ENCODE data around the gene CSRP1. TPM values are rescaled to one million over a fixed set of nuclear protein-coding genes. Genes with fewer than 3 reads are reported as not detected.
A peak's percentile ranks its signal among the peaks of the same experiment; 100 is the strongest.

CSRP1 gene
- total and polyA plus RNA-seq, 9 of the 15 experiments (the other 6 are each of a cell fraction or from before 2014, with no cell fraction given): 6.8 to 39.4 (median 23.7) TPM

DNA sequence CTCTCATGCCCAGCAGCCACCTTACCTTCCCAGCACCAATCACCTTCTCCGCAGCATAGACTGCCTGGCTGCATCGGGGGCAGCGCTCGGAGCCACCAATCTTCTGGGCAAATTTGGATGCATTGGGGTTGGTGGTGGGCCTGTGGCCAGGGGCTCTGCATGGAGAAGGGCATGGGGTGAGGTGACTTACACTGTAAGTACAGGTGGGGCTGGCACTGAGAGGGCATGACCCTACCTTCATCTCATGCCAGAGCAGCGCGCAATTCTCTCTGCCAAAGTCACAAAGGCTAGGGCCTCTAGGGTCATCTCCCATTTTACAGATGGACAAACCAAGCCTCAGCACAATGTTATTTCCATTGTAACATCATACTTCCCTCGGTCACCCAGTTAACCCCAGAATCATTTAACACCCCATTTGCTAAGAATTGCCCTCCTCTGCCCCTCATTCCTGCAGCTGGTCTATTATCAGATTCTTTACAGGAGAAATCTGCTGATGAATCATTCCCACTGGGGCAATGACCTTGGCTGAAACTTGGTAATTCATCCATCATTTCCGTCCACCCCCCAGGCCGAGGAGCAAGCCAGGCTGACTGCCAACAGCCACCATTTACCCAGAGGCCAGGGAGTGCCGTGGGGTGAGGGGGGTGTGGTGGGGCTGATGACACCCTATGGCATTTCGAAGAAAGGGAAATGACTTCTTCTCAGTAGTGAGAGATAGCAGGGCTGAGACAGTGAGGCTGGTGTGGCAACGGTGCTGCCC is 17.9 kb downstream of the CSRP1 start (continued):
- TF ChIP-seq, protein P1, sequence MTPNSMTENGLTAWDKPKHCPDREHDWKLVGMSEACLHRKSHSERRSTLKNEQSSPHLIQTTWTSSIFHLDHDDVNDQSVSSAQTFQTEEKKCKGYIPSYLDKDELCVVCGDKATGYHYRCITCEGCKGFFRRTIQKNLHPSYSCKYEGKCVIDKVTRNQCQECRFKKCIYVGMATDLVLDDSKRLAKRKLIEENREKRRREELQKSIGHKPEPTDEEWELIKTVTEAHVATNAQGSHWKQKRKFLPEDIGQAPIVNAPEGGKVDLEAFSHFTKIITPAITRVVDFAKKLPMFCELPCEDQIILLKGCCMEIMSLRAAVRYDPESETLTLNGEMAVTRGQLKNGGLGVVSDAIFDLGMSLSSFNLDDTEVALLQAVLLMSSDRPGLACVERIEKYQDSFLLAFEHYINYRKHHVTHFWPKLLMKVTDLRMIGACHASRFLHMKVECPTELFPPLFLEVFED (CRISPR knock-in tag; conservative IDR thresholded peaks at IDR 0.05): no peak
- TF ChIP-seq, protein P2, sequence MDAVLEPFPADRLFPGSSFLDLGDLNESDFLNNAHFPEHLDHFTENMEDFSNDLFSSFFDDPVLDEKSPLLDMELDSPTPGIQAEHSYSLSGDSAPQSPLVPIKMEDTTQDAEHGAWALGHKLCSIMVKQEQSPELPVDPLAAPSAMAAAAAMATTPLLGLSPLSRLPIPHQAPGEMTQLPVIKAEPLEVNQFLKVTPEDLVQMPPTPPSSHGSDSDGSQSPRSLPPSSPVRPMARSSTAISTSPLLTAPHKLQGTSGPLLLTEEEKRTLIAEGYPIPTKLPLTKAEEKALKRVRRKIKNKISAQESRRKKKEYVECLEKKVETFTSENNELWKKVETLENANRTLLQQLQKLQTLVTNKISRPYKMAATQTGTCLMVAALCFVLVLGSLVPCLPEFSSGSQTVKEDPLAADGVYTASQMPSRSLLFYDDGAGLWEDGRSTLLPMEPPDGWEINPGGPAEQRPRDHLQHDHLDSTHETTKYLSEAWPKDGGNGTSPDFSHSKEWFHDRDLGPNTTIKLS (IDR thresholded peaks at IDR 0.05; ENCODE audit: borderline replicate concordance, low read depth): no peak
- no peak for TF ChIP-seq KLF16 (IDR thresholded peaks at IDR 0.05)
- TF ChIP-seq RBM34 (IDR thresholded peaks at IDR 0.05; ENCODE audit: borderline replicate concordance, insufficient read depth, low read length): no peak
- no peak for TF ChIP-seq TFAM (CRISPR knock-in tag; conservative IDR thresholded peaks at IDR 0.05)
- 0 out of 2 replicates have a peak, but pooled peaks have one; percentile 11 for TF ChIP-seq JUND (IDR thresholded peaks at IDR 0.05; ENCODE audit: borderline replicate concordance, low read depth, low read length)
- no peak for TF ChIP-seq JUND (tag; IDR thresholded peaks at IDR 0.05; ENCODE audit: borderline replicate concordance, low read depth, low read length)
- no peak for TF ChIP-seq YY1 (IDR thresholded peaks at IDR 0.05; ENCODE audit: borderline replicate concordance in 1 of 3, control insufficient read depth in 1 of 3, extremely low read depth in 1 of 3, insufficient read depth in 3 of 3, insufficient read length in 1 of 3, insufficient replicate concordance in 2 of 3, low read depth in 1 of 3, low read length in 2 of 3)
- TF ChIP-seq HMBOX1 (IDR thresholded peaks at IDR 0.05): no peak
- TF ChIP-seq, protein P3, sequence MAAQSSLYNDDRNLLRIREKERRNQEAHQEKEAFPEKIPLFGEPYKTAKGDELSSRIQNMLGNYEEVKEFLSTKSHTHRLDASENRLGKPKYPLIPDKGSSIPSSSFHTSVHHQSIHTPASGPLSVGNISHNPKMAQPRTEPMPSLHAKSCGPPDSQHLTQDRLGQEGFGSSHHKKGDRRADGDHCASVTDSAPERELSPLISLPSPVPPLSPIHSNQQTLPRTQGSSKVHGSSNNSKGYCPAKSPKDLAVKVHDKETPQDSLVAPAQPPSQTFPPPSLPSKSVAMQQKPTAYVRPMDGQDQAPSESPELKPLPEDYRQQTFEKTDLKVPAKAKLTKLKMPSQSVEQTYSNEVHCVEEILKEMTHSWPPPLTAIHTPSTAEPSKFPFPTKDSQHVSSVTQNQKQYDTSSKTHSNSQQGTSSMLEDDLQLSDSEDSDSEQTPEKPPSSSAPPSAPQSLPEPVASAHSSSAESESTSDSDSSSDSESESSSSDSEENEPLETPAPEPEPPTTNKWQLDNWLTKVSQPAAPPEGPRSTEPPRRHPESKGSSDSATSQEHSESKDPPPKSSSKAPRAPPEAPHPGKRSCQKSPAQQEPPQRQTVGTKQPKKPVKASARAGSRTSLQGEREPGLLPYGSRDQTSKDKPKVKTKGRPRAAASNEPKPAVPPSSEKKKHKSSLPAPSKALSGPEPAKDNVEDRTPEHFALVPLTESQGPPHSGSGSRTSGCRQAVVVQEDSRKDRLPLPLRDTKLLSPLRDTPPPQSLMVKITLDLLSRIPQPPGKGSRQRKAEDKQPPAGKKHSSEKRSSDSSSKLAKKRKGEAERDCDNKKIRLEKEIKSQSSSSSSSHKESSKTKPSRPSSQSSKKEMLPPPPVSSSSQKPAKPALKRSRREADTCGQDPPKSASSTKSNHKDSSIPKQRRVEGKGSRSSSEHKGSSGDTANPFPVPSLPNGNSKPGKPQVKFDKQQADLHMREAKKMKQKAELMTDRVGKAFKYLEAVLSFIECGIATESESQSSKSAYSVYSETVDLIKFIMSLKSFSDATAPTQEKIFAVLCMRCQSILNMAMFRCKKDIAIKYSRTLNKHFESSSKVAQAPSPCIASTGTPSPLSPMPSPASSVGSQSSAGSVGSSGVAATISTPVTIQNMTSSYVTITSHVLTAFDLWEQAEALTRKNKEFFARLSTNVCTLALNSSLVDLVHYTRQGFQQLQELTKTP (IDR thresholded peaks at IDR 0.05; ENCODE audit: low read depth in 1 of 2, partially characterized antibody in 2 of 2): no peak
- peak; percentile 25; the same call in 1 of the 2 replicates for TF ChIP-seq MAFK (IDR thresholded peaks at IDR 0.05; ENCODE audit: low read length)
- TF ChIP-seq, protein P4, sequence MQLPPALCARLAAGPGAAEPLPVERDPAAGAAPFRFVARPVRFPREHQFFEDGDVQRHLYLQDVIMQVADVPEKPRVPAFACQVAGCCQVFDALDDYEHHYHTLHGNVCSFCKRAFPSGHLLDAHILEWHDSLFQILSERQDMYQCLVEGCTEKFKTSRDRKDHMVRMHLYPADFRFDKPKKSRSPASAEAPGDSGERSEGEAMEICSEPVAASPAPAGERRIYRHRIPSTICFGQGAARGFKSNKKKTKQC (CRISPR knock-in tag; IDR thresholded peaks at IDR 0.05): no peak
- no peak for TF ChIP-seq MCM7 (IDR thresholded peaks at IDR 0.05)
- TF ChIP-seq OTX1 (CRISPR knock-in tag; IDR thresholded peaks at IDR 0.05): no peak
- no peak for TF ChIP-seq BRD9 (IDR thresholded peaks at IDR 0.05; ENCODE audit: low read depth, partially characterized antibody)
- TF ChIP-seq WHSC1 (IDR thresholded peaks at IDR 0.05; ENCODE audit: low read length): no peak
- no peak for TF ChIP-seq ZNF717 (CRISPR knock-in tag; IDR thresholded peaks at IDR 0.05)
- TF ChIP-seq KAT2B (IDR thresholded peaks at IDR 0.05; ENCODE audit: low read depth, low read length): no peak
- TF ChIP-seq POLR3A (IDR thresholded peaks at IDR 0.05; ENCODE audit: borderline replicate concordance, extremely low read depth, insufficient read depth, insufficient read length): no peak
